ENCODE data around the gene KCNQ1OT1.

The KCNQ1OT1 gene

GRCh38 chr11:2724104-2724503, 24.3 kb upstream of the KCNQ1OT1 start:
- no peak for DNase-seq (ENCODE audit: low read depth)
- TF ChIP-seq MAX (IDR thresholded peaks at IDR 0.05; ENCODE audit: low read depth, low read length) (no peak), POLR2A (IDR thresholded peaks at IDR 0.05; ENCODE audit: extremely low read depth, insufficient read length) (no peak), MYC (IDR thresholded peaks at IDR 0.05; ENCODE audit: low read depth, low read length) (no peak)
- TF ChIP-seq, protein P1, sequence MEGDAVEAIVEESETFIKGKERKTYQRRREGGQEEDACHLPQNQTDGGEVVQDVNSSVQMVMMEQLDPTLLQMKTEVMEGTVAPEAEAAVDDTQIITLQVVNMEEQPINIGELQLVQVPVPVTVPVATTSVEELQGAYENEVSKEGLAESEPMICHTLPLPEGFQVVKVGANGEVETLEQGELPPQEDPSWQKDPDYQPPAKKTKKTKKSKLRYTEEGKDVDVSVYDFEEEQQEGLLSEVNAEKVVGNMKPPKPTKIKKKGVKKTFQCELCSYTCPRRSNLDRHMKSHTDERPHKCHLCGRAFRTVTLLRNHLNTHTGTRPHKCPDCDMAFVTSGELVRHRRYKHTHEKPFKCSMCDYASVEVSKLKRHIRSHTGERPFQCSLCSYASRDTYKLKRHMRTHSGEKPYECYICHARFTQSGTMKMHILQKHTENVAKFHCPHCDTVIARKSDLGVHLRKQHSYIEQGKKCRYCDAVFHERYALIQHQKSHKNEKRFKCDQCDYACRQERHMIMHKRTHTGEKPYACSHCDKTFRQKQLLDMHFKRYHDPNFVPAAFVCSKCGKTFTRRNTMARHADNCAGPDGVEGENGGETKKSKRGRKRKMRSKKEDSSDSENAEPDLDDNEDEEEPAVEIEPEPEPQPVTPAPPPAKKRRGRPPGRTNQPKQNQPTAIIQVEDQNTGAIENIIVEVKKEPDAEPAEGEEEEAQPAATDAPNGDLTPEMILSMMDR (IDR thresholded peaks at IDR 0.05; ENCODE audit: low read depth, low read length) = no peak
- no peak overlapping the region for H3K4me3 ChIP-seq (ENCODE audit: low read depth, low read length)

GRCh38 chr11:2722955-2723354, 23.2 kb upstream of the KCNQ1OT1 start:
- TF ChIP-seq MAX (IDR thresholded peaks at IDR 0.05; ENCODE audit: low read depth, low read length) (no peak), MYC (IDR thresholded peaks at IDR 0.05; ENCODE audit: low read depth, low read length) (no peak)
- TF ChIP-seq, protein P1 (IDR thresholded peaks at IDR 0.05; ENCODE audit: low read depth, low read length) = no peak
- no peak for DNase-seq (ENCODE audit: low read depth)
- H3K4me3 ChIP-seq (ENCODE audit: low read depth, low read length) = no peak overlapping the region

DNA sequence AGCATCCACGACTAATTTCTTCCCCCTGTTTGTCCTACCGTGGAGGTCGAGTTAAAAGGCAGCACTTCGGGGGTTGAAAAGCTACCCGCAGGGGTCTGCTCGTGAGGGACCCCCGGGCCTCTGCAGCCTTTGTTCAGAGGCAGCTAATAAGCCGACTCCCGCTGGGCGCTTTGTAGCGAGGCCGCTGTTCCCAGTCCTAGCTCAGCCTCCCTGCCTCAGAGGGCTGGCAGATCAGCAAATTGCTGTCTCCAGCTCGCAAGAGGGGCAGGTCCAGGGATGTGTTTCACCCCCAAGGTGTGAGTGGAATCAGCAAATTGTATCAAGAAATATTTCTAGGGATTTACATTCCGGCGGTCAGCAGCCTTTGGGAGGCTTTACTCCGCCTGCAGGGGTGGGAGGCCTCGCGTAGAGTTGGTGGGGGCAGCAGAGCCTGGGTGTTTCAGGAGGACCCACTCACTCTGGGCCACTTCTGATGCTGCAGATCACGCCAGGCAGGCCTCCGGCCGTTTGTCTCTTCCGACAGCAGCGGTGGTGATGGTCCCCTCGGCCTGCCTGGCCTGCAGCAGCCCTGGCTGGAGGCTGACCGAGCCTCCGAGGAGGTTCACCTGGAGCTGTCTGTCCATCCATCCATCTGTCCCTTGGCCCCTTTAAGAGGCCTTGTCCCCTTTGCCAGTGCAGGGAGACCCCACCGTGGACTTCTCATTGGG, 21.6 kb upstream of the KCNQ1OT1 start:
- DNase-seq (ENCODE audit: low read depth) = no peak
- no peak overlapping the region for H3K4me3 ChIP-seq (ENCODE audit: low read depth, low read length)
- TF ChIP-seq MAX (IDR thresholded peaks at IDR 0.05; ENCODE audit: low read depth, low read length) = no peak
- TF ChIP-seq POLR2A (IDR thresholded peaks at IDR 0.05; ENCODE audit: extremely low read depth, insufficient read length) = no peak

- H3K4me3 ChIP-seq (ENCODE audit: low read depth, low read length) = no peak overlapping the region
- DNase-seq (ENCODE audit: low read depth) = no peak
- TF ChIP-seq MYC (IDR thresholded peaks at IDR 0.05; ENCODE audit: low read depth, low read length) (no peak), POLR2A (IDR thresholded peaks at IDR 0.05; ENCODE audit: extremely low read depth, insufficient read length) (no peak), MAX (IDR thresholded peaks at IDR 0.05; ENCODE audit: low read depth, low read length) (no peak)
- TF ChIP-seq, protein P1 (IDR thresholded peaks at IDR 0.05; ENCODE audit: low read depth, low read length) = no peak
These were observed 20.2 kb upstream of the KCNQ1OT1 start for GRCh38 chr11:2719831-2720590.

- H3K4me3 ChIP-seq (ENCODE audit: low read depth, low read length) = no peak overlapping the region
- no peak for TF ChIP-seq POLR2A (IDR thresholded peaks at IDR 0.05; ENCODE audit: extremely low read depth, insufficient read length)
- no peak for TF ChIP-seq MYC (IDR thresholded peaks at IDR 0.05; ENCODE audit: low read depth, low read length)
- no peak for DNase-seq (ENCODE audit: low read depth)
These were observed 19.1 kb upstream of the KCNQ1OT1 start for GRCh38 chr11:2718817-2719438.

- no peak for TF ChIP-seq MAX (IDR thresholded peaks at IDR 0.05; ENCODE audit: low read depth, low read length)
- TF ChIP-seq MYC (IDR thresholded peaks at IDR 0.05; ENCODE audit: low read depth, low read length) = no peak
- TF ChIP-seq, protein P1 (IDR thresholded peaks at IDR 0.05; ENCODE audit: low read depth, low read length) = no peak
- TF ChIP-seq POLR2A (IDR thresholded peaks at IDR 0.05; ENCODE audit: extremely low read depth, insufficient read length) = no peak
- H3K4me3 ChIP-seq (ENCODE audit: low read depth, low read length) = no peak overlapping the region
These were observed 17.9 kb upstream of the KCNQ1OT1 start for GRCh38 chr11:2717561-2718325.

More at GRCh38 chr11:2717561-2718325, 17.9 kb upstream of the KCNQ1OT1 start:
- DNase-seq (ENCODE audit: low read depth) = no peak
